NB4 (cell line): Measurements from ENCODE around the gene KMT2C.

Source experiments
- MYC ChIP-seq: IDR thresholded peaks from 2 replicates; pipeline ENCODE4 v1.6.1; 2011; ENCODE audit warnings: low read depth, low read length
- POLR2A ChIP-seq: IDR thresholded peaks from 2 replicates; pipeline ENCODE4 v1.6.1; 2011; ENCODE audit warnings: mild to moderate bottlenecking; ENCODE audit not compliant: insufficient read length; ENCODE audit errors: extremely low read depth
- TF ChIP-seq, protein P1 (sequence below): IDR thresholded peaks from one replicate; pipeline ENCODE4 v1.5.1; 2012; ENCODE audit warnings: low read depth, low read length
- TF ChIP-seq, protein P2 (sequence below): IDR thresholded peaks from 2 replicates; pipeline ENCODE4 v1.6.1; 2011; ENCODE audit warnings: low read depth, low read length

DNA sequence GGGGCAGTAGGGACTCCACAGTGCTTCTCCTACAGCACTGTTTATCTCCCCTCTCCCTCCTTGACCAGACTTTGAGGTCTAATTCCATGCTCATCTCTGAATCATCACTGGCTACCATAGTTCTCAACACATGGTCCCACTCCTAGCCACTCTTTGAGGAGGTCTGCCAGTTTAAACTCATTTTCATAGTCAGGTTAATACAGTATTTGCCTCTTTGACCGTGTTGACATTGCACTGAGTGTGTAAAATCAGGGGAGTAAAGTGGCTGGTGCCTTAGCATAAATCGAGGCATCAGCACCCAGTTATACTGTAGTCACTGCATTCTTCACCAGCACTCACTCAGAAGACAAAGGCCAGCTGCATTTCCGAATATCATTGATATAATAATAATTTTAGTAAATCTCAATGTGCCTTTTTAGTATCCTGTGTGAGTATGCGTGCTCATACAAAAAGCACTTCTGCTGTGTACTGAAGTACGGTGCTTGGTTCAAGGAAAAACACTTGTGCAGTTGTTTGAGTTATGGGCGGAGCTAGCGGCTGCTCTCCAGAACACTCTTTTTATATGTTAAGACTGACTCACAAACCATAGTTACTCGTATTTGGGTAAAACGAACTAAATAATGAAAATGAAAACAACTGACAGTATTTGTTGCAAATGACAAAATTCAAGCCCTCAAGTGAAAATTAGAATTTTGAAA, 320.6 kb downstream of the KMT2C start:
- TF ChIP-seq, protein P1, sequence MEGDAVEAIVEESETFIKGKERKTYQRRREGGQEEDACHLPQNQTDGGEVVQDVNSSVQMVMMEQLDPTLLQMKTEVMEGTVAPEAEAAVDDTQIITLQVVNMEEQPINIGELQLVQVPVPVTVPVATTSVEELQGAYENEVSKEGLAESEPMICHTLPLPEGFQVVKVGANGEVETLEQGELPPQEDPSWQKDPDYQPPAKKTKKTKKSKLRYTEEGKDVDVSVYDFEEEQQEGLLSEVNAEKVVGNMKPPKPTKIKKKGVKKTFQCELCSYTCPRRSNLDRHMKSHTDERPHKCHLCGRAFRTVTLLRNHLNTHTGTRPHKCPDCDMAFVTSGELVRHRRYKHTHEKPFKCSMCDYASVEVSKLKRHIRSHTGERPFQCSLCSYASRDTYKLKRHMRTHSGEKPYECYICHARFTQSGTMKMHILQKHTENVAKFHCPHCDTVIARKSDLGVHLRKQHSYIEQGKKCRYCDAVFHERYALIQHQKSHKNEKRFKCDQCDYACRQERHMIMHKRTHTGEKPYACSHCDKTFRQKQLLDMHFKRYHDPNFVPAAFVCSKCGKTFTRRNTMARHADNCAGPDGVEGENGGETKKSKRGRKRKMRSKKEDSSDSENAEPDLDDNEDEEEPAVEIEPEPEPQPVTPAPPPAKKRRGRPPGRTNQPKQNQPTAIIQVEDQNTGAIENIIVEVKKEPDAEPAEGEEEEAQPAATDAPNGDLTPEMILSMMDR: no peak
- TF ChIP-seq POLR2A: no peak
- TF ChIP-seq, protein P2, sequence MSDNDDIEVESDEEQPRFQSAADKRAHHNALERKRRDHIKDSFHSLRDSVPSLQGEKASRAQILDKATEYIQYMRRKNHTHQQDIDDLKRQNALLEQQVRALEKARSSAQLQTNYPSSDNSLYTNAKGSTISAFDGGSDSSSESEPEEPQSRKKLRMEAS: no peak
- TF ChIP-seq MYC: no peak
